Measurements from ENCODE around the gene FYCO1. TPM values are rescaled to one million over a fixed set of nuclear protein-coding genes. Genes with fewer than 3 reads are reported as not detected.

The FYCO1 gene
- total and polyA plus RNA-seq, 9 of the 15 experiments (the other 6 are each of a cell fraction or from before 2014, with no cell fraction given) = 2.1 to 13.8 (median 7.4) TPM

- TF ChIP-seq E2F5 (CRISPR knock-in tag; IDR thresholded peaks at IDR 0.05) (0 out of 2 replicates have a peak, but pooled peaks have one; percentile 18), ZNF79 (CRISPR knock-in tag; IDR thresholded peaks at IDR 0.05; ENCODE audit: low read depth) (no peak), ATF2 (CRISPR knock-in tag; IDR thresholded peaks at IDR 0.05) (no peak), TCF7L2 (IDR thresholded peaks at IDR 0.05; ENCODE audit: low read depth, low read length) (no peak)
These were observed at the start of gene FYCO1 (continued) for GRCh38 chr3:45995236-45996192.

- FAIRE-seq (no peak), DNase-seq (ENCODE audit: extremely low read depth in 1 of 4, low spot score in 3 of 4) (no peak), ATAC-seq (no peak)
- intact Hi-C loops (cut with micrococcal nuclease) = no loop called here
- no peaks in the 10 kb centered on the region for H3K9me1 ChIP-seq (ENCODE audit: control insufficient read depth, insufficient read depth, low read length)
- H3K4me2 ChIP-seq (ENCODE audit: insufficient read depth, low read length) = no peak overlapping the region
- H3K4me1 ChIP-seq (replicated peaks in 1 of 2; ENCODE audit: control insufficient read depth in 2 of 2, insufficient read depth in 2 of 2, low read length in 2 of 2) = no peaks in the 10 kb centered on the region
- H3K27ac ChIP-seq (ENCODE audit: extremely low read depth, low read depth, low read length) = no peak overlapping the region
- no peak overlapping the region for H2AFZ ChIP-seq (ENCODE audit: low read depth, low read length)
- no peaks in the 10 kb centered on the region for H3K9me3 ChIP-seq (replicated peaks; ENCODE audit: control insufficient read depth, insufficient read depth, low read depth, low read length)
- H3K27me3 ChIP-seq (ENCODE audit: control insufficient read depth in 2 of 2, insufficient read depth in 2 of 2, low read length in 2 of 2) = peaks cover 7 to 8% of the 10 kb centered on the region in 2 experiments; a peak in 2 of 5 replicates
- no peaks in the 10 kb centered on the region for H3K79me2 ChIP-seq (ENCODE audit: control insufficient read depth, insufficient read depth, low read length)
- H4K20me1 ChIP-seq (replicated peaks; ENCODE audit: control insufficient read depth, insufficient read depth, low read length) = no peaks in the 10 kb centered on the region
- no peak overlapping the region for H3K9ac ChIP-seq (ENCODE audit: insufficient read depth in 1 of 2, low read depth in 2 of 2, low read length in 2 of 2)
- ChIA-PET CTCF (ENCODE audit: low intra/inter-chr PET ratio) (no interaction called here), POLR2A (interaction anchor here (0.9 kb wide), 1 partner anchor 12 kb away, joined by 3 read pairs; no protein-coding TSS in a partner anchor)
- H3K36me3 ChIP-seq (ENCODE audit: control insufficient read depth, insufficient read depth, low read length) = no peaks in the 10 kb centered on the region
- 0% methylated on average over 1 of the region's 1 CpG for WGBS (ENCODE audit: insufficient coverage, low coverage, missing lambda C conversion rate)
- H3K4me3 ChIP-seq = no peak overlapping the region
- BruUV-seq (replicated peaks) = no TSS peak
- in situ Hi-C loops (cut with MboI) = no loop called here
- TF ChIP-seq PCBP1 (IDR thresholded peaks at IDR 0.05; ENCODE audit: low read depth, low read length, poor library complexity, severe bottlenecking) (no peak), SNIP1 (IDR thresholded peaks at IDR 0.05; ENCODE audit: low read depth) (no peak), SETDB1 (IDR thresholded peaks at IDR 0.05; ENCODE audit: low read length) (no peak), HBP1 (CRISPR knock-in tag; IDR thresholded peaks at IDR 0.05) (no peak), ZBTB5 (IDR thresholded peaks at IDR 0.05) (no peak), PYGO2 (tag; IDR thresholded peaks at IDR 0.05) (no peak), TCFL5 (CRISPR knock-in tag; conservative IDR thresholded peaks at IDR 0.05) (no peak), MXI1 (IDR thresholded peaks at IDR 0.05; ENCODE audit: low read depth, low read length) (no peak), CEBPB (tag; IDR thresholded peaks at IDR 0.05) (no peak), ATF7 (IDR thresholded peaks at IDR 0.05) (no peak)
These were observed 43.3 kb upstream of the FYCO1 start for GRCh38 chr3:46038916-46039315.

Measured in K562 (cell line).